ENCODE data around the gene DIS3L2. TPM values are rescaled to one million over a fixed set of nuclear protein-coding genes. Genes with fewer than 3 reads are reported as not detected.

The DIS3L2 gene
- total RNA-seq, 2 experiments from 2014 or later, result 20.2 to 20.6 TPM

DNA sequence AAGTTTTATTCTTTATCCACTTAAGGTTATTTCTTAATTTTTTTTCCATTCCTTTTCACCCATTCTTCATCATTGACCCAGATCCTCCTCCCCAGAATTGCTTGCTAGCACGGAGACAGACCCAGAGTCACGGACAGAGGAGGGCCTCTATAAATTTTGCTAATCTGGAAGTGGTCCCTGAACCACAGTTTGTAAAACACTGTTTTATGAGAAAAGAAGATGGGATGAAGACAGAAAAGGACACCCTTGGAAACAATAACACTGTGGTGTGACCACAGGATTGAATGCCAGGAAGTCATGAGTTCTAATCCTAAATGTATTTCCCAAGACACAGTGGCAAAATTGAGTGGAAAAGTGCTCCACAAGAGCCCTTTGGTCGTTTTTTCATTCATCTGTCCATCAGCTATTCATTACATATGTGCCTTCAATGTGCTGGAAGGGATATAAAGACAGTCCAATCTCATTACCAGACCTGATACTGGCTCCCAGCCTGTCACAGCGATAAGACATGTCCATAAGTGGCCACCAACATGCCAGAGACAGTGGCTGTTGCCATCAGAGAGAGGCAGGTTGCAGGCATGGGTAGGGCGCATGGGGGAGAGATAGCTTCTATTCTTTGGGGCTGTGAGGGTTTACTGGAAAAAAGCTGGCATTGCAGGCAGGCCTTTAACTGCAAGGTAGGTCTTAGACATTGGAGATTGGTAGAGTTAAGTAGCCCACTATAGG is 241.8 kb downstream of the DIS3L2 start:
- no peak for DNase-seq (ENCODE audit: low spot score)
- H3K4me2 ChIP-seq (ENCODE audit: low read length), result no peak overlapping the region
- BruUV-seq (replicated peaks), result no TSS peak
- TF ChIP-seq, protein P1, sequence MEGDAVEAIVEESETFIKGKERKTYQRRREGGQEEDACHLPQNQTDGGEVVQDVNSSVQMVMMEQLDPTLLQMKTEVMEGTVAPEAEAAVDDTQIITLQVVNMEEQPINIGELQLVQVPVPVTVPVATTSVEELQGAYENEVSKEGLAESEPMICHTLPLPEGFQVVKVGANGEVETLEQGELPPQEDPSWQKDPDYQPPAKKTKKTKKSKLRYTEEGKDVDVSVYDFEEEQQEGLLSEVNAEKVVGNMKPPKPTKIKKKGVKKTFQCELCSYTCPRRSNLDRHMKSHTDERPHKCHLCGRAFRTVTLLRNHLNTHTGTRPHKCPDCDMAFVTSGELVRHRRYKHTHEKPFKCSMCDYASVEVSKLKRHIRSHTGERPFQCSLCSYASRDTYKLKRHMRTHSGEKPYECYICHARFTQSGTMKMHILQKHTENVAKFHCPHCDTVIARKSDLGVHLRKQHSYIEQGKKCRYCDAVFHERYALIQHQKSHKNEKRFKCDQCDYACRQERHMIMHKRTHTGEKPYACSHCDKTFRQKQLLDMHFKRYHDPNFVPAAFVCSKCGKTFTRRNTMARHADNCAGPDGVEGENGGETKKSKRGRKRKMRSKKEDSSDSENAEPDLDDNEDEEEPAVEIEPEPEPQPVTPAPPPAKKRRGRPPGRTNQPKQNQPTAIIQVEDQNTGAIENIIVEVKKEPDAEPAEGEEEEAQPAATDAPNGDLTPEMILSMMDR (conservative IDR thresholded peaks at IDR 0.05; ENCODE audit: low read length), result no peak
- TF ChIP-seq EZH2phosphoT487 (IDR thresholded peaks at IDR 0.05; ENCODE audit: borderline replicate concordance, low read depth, low read length), result no peak
- no peaks in the 10 kb centered on the region for H3K36me3 ChIP-seq (ENCODE audit: insufficient read depth, low read length)
- H3K27ac ChIP-seq (ENCODE audit: low read depth, low read length, poor library complexity, severe bottlenecking), result no peak overlapping the region
- H3K79me2 ChIP-seq (ENCODE audit: insufficient read depth, low read depth, low read length), result no peaks in the 10 kb centered on the region
- no peaks in the 10 kb centered on the region for H3K9me2 ChIP-seq (ENCODE audit: insufficient read depth, low read length)
- no peak overlapping the region for H2AFZ ChIP-seq (ENCODE audit: low read length)
- intact Hi-C loops (cut with micrococcal nuclease; ENCODE audit: unreplicated experiment), result no loop called here
- ChIA-PET CTCF (ENCODE audit: unreplicated experiment) (no interaction called here), POLR2A (interaction anchor here (0.6 kb wide), 1 partner anchor 1417 kb away, joined by 5 read pairs; no protein-coding TSS in a partner anchor)
- no peak overlapping the region for H3K4me3 ChIP-seq (ENCODE audit: low read depth, low read length, poor library complexity, severe bottlenecking)
- H4K20me1 ChIP-seq (ENCODE audit: insufficient read depth, low read length), result no peaks in the 10 kb centered on the region
- no peaks in the 10 kb centered on the region for H3K9me3 ChIP-seq (ENCODE audit: low read length)
- no peaks in the 10 kb centered on the region for H3K4me1 ChIP-seq (ENCODE audit: insufficient read depth, low read length, poor library complexity, severe bottlenecking)

DNA sequence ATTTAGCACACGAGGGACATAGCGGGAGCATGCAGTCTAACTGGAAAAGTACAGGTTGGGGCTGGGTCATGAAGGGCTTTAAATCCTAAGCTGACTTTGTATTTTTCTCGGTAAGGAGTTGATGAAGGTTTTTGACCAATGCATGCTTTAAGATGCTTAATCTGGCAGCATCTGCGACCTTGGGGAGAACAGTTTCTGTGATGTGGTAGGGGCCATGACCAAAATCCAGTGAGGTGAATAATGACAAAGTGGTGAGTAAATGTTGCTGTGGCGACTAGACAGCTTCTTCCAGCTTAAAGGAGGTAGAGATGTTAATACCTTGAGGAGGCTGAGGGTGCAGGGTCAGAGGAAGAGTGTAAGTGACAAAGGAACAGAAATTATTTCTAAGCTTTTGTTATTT is 242.4 kb downstream of the DIS3L2 start:
- BruUV-seq (replicated peaks), result no TSS peak

More for the DNA sequence above, 242.4 kb downstream of the DIS3L2 start:
- Histone ChIP-seq H2AFZ (ENCODE audit: low read length) (no peak overlapping the region), H3K4me2 (ENCODE audit: low read length) (no peak overlapping the region), H3K79me2 (ENCODE audit: insufficient read depth, low read depth, low read length) (no peaks in the 10 kb centered on the region), H4K20me1 (ENCODE audit: insufficient read depth, low read length) (no peaks in the 10 kb centered on the region), H3K4me1 (ENCODE audit: insufficient read depth, low read length, poor library complexity, severe bottlenecking) (no peaks in the 10 kb centered on the region), H3K27ac (ENCODE audit: low read depth, low read length, poor library complexity, severe bottlenecking) (no peak overlapping the region), H3K36me3 (ENCODE audit: insufficient read depth, low read length) (no peaks in the 10 kb centered on the region), H3K9me3 (ENCODE audit: low read length) (no peaks in the 10 kb centered on the region), H3K9me2 (ENCODE audit: insufficient read depth, low read length) (no peaks in the 10 kb centered on the region), H3K4me3 (ENCODE audit: low read depth, low read length, poor library complexity, severe bottlenecking) (no peak overlapping the region)
- intact Hi-C loops (cut with micrococcal nuclease; ENCODE audit: unreplicated experiment), result no loop called here
- no peak for DNase-seq (ENCODE audit: low spot score)
- ChIA-PET POLR2A (interaction anchor here (0.6 to 1.3 kb wide), 2 partner anchors 13 to 1418 kb away, joined by 3 to 5 read pairs; no protein-coding TSS in a partner anchor), CTCF (ENCODE audit: unreplicated experiment) (no interaction called here)
- no peak for TF ChIP-seq EZH2phosphoT487 (IDR thresholded peaks at IDR 0.05; ENCODE audit: borderline replicate concordance, low read depth, low read length)
- TF ChIP-seq, protein P1 (conservative IDR thresholded peaks at IDR 0.05; ENCODE audit: low read length), result no peak

All from OCI-LY7 (cell line).